Adrenal gland (tissue), 5 donors: ENCODE data around the gene PSD2.

Experiments used
- CTCF ChIP-seq, 6 experiments: fragments of 450-650 bp in 4 of 6; fragments of 200-600 bp in 2 of 6; sonication (generic) in 1 of 6; IDR thresholded peaks; 1 replicate in 5 of 6; 2 replicates in 1 of 6; pipeline versions ENCODE4 v1.5.1 to v1.8.0; 2016 to 2021; ENCODE audit warnings: antibody characterized with exemption in 6 of 6, mild to moderate bottlenecking in 2 of 6, moderate library complexity in 1 of 6
- POLR2A ChIP-seq, 2 donors: fragments of 450-650 bp; IDR thresholded peaks; one replicate each; pipeline ENCODE4 v1.6.1; 2017; ENCODE audit warnings: antibody characterized with exemption in 2 of 2, mild to moderate bottlenecking in 2 of 2, moderate library complexity in 1 of 2
- donor health status: DM: no; HTN: no; CAD: no.

GRCh38 chr5:139756971-139757370 is 38.6 kb upstream of the PSD2 start:
- TF ChIP-seq POLR2A (IDR thresholded peaks at IDR 0.05) (no peak), CTCF (IDR thresholded peaks at IDR 0.05) (no peak)
